ENCODE data around the gene SELE. TPM values are rescaled to one million over a fixed set of nuclear protein-coding genes. Genes with fewer than 3 reads are reported as not detected.

SELE gene
- total and polyA plus RNA-seq, 12 donors = 0.14 to 7.2 (median 0.97) TPM

- Histone ChIP-seq H3K4me3 (no peak overlapping the region), H3K27me3 (no peaks in the 10 kb centered on the region), H3K4me1 (replicated peaks in 1 of 2) (no peaks in the 10 kb centered on the region), H3K9me3 (replicated peaks in 1 of 3) (no peaks in the 10 kb centered on the region), H3K27ac (no peak overlapping the region), H3K36me3 (replicated peaks in 1 of 2) (no peaks in the 10 kb centered on the region)
- intact Hi-C loops (cut with DNase I) = no loop called here
- TF ChIP-seq POLR2A (IDR thresholded peaks at IDR 0.05) (no peak), CTCF (IDR thresholded peaks at IDR 0.05) (no peak)
- WGBS, 4 donors = 86 to 91% (median 90%) methylated on average over 1 of the region's 1 CpG
- no peak for DNase-seq
These were observed 28.8 kb upstream of the SELE start for GRCh38 chr1:169762699-169763098.

GRCh38 chr1:169759038-169759437, 25.2 kb upstream of the SELE start:
- Histone ChIP-seq H3K27me3 (no peaks in the 10 kb centered on the region), H3K9me3 (replicated peaks in 1 of 3) (no peaks in the 10 kb centered on the region), H3K4me3 (no peak overlapping the region), H3K4me1 (replicated peaks in 1 of 2) (no peaks in the 10 kb centered on the region), H3K36me3 (replicated peaks in 1 of 2) (no peaks in the 10 kb centered on the region), H3K27ac (no peak overlapping the region)
- TF ChIP-seq POLR2A (IDR thresholded peaks at IDR 0.05) (no peak), CTCF (IDR thresholded peaks at IDR 0.05) (no peak)
- WGBS, 4 donors = 72 to 82% (median 79%) methylated on average over 3 of the region's 3 CpGs
- intact Hi-C loops (cut with DNase I) = no loop called here
- no peak for DNase-seq

- Histone ChIP-seq H3K9me3 (replicated peaks in 1 of 3) (no peaks in the 10 kb centered on the region), H3K36me3 (replicated peaks in 1 of 2) (no peaks in the 10 kb centered on the region), H3K27ac (no peak overlapping the region), H3K4me1 (replicated peaks in 1 of 2) (no peaks in the 10 kb centered on the region), H3K27me3 (no peaks in the 10 kb centered on the region), H3K4me3 (no peak overlapping the region)
- TF ChIP-seq POLR2A (IDR thresholded peaks at IDR 0.05) (no peak), CTCF (IDR thresholded peaks at IDR 0.05) (no peak)
- intact Hi-C loops (cut with DNase I) = no loop called here
- no peak for DNase-seq
- WGBS, 4 donors = 50 to 59% (median 57%) methylated on average over 4 of the region's 4 CpGs
These were observed 19.7 kb upstream of the SELE start for GRCh38 chr1:169753549-169753948.

GRCh38 chr1:169750041-169750440, 16.2 kb upstream of the SELE start:
- 52 to 78% (median 70%) methylated on average over 1 of the region's 1 CpG for WGBS, 4 donors
- intact Hi-C loops (cut with DNase I) = no loop called here
- no peak for TF ChIP-seq CTCF (IDR thresholded peaks at IDR 0.05)
- no peak for TF ChIP-seq POLR2A (IDR thresholded peaks at IDR 0.05)

More at GRCh38 chr1:169750041-169750440, 16.2 kb upstream of the SELE start:
- Histone ChIP-seq H3K4me3 (no peak overlapping the region), H3K9me3 (replicated peaks in 1 of 3) (no peaks in the 10 kb centered on the region), H3K4me1 (replicated peaks in 1 of 2) (no peaks in the 10 kb centered on the region), H3K36me3 (replicated peaks in 1 of 2) (no peaks in the 10 kb centered on the region), H3K27me3 (no peaks in the 10 kb centered on the region), H3K27ac (no peak overlapping the region)
- DNase-seq = no peak
